GM20431 (cell line): ENCODE measurements around the gene MYH8.

Source experiments
- in situ Hi-C: fragments of 300-500 bp; cut with MseI, MboI; formaldehyde crosslinking; loops from one replicate; pipeline ENCODE4 v1.15.0; 2020; ENCODE audit warnings: low sequenced_read_pairs; ENCODE audit not compliant: unreplicated experiment

Gene MYH8

DNA sequence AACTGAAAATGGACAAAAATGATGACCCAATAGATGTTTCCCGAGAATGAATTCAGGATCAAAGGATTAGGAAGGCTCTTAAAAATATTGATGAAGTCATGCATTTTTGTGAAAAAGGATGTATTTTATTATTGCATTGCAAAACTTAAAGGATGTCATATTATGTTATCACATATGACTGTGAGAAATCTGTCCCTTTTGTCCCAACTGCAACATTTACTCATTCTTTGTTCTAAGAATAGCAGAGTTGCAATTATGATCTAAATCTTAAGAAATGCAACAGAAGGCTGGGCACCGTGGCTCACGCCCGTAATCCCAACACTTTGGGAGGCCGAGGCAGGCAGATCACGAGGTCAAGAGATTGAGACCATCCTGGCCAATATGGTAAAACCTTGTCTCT, 35.9 kb downstream of the MYH8 start:
- in situ Hi-C loops = no loop called here

DNA sequence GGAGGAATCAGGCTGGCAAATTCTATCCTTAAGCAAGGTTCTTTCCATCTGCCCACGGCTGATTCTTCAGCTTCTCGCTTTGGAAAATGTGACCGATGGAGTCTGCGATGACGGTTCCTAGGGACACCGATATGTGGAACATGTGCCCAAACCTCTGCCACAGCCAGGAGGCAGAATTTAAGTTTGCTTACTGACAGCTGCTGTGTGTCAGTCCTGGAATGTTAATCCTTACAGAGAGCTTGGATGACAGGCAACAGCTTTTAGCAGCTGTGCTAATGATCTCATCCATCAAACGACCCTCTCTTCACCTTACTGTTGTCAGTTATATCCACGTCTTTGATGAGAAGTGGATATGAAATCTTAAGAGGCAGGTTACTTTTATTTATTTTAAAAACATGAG, 37.6 kb downstream of the MYH8 start:
- in situ Hi-C loops = no loop called here

DNA sequence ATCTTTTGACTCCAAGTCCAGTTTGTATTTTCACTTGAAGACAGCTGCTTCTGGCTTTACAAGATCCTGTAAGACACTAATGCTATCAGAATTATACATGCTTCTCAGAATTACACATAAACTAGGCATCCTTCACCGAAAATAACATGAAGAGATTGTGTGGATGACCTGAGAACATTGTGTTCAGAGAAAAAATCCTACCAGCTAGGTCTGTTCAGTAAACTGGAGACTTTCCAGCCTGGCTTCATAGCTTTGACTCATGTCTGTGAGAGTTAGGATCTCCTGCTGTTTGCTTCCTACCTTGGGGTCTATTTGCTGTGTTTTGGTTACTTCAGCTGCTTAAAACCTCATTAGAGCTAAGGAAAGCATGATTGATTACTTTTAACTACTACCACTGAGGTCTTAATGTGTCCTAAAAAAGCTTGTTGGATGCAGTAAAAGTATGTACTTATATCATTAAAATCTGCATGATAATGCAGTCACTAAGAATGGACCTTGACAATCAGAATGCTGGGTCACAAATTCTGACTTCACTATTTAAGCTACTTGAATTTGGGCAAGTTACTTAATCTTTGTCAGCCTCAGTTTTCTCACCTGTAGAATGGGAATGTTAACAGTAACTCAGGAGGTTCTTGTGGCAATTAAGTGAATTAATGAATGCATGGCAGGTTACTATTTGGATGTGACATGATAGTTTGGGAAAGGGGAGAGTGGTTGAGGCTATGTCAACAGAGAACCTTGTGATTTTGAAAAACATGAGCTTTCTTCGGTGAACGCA, 40.9 kb downstream of the MYH8 start:
- in situ Hi-C loops = no loop called here

GRCh38 chr17:10372906-10373305, 48.8 kb downstream of the MYH8 start, which contains the start of gene MYH13:
Gene MYH13 (minus strand): TSS chr17:10373006. CDS start chr17:10364530, 8,476 bp downstream.
- in situ Hi-C loops = no loop called here

GRCh38 chr17:10370016-10370608, 51.6 kb downstream of the MYH8 start:
- in situ Hi-C loops = no loop called here

GRCh38 chr17:10369239-10369638, 52.5 kb downstream of the MYH8 start:
- in situ Hi-C loops = no loop called here

DNA sequence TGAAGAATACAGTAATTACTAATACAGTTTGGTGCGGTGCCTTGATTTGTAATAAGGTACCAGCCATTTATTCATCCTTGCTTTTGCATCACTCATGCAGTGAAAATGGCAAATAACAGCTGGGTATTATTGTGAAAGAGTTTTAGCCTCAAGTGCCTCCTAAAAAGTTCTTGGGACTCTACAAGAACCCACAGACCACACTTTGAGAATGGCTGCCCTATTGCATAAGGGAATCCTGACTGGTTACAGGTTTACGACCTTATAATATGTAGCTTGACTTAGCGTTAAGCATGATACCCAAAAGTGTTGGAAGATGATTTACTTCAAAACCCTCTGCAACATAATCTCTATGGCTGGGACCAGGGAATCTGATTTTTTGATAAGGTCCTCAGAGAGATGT, 53.2 kb downstream of the MYH8 start:
- in situ Hi-C loops = no loop called here

GRCh38 chr17:10360578-10360977, 61.2 kb downstream of the MYH8 start:
- in situ Hi-C loops = no loop called here

- in situ Hi-C loops = no loop called here
Measured at GRCh38 chr17:10357768-10358167, 64.0 kb downstream of the MYH8 start.

DNA sequence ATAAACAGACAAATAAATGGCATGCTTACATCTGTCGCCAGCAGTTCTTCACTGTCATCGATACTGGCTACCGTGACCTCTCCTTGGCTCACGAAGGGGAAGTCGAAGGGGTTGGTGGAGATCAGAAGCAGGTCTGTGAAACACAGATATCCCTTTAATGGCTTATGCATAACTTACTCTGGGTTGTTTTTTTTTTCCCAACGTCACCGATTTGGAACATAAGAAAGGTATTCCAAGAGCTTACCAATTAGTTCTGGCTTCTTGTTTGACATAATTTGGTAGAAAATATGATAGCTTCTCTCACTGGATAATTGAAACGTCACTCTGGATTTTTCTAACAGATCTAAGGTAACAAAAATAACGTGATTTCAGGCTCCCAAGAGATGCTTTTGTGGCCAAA, 67.1 kb downstream of the MYH8 start:
- in situ Hi-C loops = no loop called here

GRCh38 chr17:10352893-10353292, 68.9 kb downstream of the MYH8 start:
- in situ Hi-C loops = no loop called here

DNA sequence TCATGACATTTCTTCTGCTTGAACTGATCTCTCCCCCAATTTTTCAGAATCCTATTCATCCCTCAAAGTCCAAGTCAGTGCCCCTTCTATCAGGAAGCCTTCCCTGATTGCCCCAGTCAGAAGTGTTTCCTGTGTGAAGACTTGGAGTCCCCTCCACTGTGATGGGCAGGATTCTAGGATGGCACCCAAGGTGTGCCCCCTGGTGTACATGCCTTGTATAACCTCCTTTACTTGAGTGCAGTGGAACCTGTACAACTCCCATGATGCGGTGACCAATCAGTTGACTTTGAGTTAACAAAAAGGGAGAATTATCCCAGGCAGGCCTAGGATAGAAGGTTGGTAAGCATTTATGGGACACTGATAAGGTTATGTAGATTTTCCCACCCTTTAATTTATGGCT, 72.3 kb downstream of the MYH8 start:
- in situ Hi-C loops = loop anchor here (25.0 kb wide), 1 partner anchor 263 kb away; no protein-coding TSS in a partner anchor

GRCh38 chr17:10344816-10345215, 76.9 kb downstream of the MYH8 start:
- in situ Hi-C loops = loop anchor here (25.0 kb wide), 1 partner anchor 267 kb away; no protein-coding TSS in a partner anchor
